ENCODE measurements around the gene PSMF1.

DNA sequence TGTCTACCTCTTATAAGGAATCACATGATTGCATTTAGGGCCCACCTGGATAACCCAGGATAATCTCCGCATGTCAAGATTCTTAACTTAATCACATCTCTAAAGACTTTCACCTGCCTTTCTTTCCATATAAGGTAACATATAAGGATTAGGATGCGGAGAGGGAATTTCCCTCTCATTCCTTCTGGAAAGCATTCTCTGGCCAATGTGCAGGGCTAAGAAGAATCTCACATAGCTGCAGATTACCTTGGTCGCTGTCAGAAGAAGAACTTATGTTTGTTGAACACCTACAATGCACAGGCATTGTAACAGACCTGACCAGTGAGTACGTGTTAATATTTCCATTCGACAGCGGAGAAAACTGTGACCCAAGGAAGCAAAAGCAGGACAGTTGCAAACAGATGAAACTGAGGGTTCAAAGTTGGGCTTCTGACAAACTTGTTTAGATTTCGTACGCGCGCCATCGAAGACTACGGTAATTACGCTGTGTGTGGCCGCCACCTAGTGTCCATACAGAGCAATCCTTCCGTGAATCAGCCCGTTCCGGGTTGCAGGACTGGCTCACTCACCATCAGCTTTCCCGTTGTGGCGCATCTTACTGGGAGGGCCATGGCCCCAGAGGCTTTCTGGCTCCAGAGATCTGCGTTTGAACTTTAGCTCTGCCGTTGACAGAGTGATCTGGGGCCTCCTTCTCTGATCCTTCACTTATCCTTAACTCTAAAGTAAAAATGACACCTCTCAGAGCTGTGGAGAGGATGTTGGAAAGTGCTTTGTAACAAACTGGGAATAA, 94.4 kb downstream of the PSMF1 start:
- TF ChIP-seq, protein P1, sequence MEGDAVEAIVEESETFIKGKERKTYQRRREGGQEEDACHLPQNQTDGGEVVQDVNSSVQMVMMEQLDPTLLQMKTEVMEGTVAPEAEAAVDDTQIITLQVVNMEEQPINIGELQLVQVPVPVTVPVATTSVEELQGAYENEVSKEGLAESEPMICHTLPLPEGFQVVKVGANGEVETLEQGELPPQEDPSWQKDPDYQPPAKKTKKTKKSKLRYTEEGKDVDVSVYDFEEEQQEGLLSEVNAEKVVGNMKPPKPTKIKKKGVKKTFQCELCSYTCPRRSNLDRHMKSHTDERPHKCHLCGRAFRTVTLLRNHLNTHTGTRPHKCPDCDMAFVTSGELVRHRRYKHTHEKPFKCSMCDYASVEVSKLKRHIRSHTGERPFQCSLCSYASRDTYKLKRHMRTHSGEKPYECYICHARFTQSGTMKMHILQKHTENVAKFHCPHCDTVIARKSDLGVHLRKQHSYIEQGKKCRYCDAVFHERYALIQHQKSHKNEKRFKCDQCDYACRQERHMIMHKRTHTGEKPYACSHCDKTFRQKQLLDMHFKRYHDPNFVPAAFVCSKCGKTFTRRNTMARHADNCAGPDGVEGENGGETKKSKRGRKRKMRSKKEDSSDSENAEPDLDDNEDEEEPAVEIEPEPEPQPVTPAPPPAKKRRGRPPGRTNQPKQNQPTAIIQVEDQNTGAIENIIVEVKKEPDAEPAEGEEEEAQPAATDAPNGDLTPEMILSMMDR (conservative IDR thresholded peaks at IDR 0.05 in 1 of 2, IDR thresholded peaks at IDR 0.05 in 1 of 2; ENCODE audit: low read depth in 1 of 2, low read length in 2 of 2), result peak; percentile 82 to 92
- TF ChIP-seq EZH2 (IDR thresholded peaks at IDR 0.05; ENCODE audit: low read length, missing control alignments), result no peak

Measured in fibroblast of lung (primary cell).